Body of pancreas (tissue), 4 donors: ENCODE measurements around the gene COP1. TPM values are rescaled to one million over a fixed set of nuclear protein-coding genes. Genes with fewer than 3 reads are reported as not detected.

Source experiments
- ATAC-seq: fragments of 150-250 bp; one replicate; pipeline ENCODE4 v1.9.1; 2016
- DNase-seq, 4 donors: peaks; one replicate each; pipeline ENCODE4 v3.0.0-alpha.2; 2019
- H3K27ac ChIP-seq, 4 donors: fragments of 200-600 bp; sonication (generic); 1 replicate in 3 of 4; 2 replicates in 1 of 4; pipeline versions ENCODE4 v1.5.1 to v1.6.1; 2016 to 2019; ENCODE audit warnings: mild to moderate bottlenecking in 1 of 4, mixed read lengths in 1 of 4, moderate library complexity in 1 of 4
- H3K27me3 ChIP-seq, 2 donors: fragments of 200-600 bp; sonication (generic); one replicate each; pipeline ENCODE4 v1.6.0; 2016; ENCODE audit warnings: mild to moderate bottlenecking in 1 of 2
- H3K36me3 ChIP-seq, 2 donors: fragments of 200-600 bp; sonication (generic); replicated peaks in 1 of 2; 2 replicates each; pipeline ENCODE4 v1.5.1; 2016; ENCODE audit warnings: low read depth in 2 of 2; ENCODE audit not compliant: insufficient read depth in 1 of 2
- H3K4me1 ChIP-seq: fragments of 200-600 bp; sonication (generic); one replicate; pipeline ENCODE4 v1.6.0; 2016
- H3K4me3 ChIP-seq, 2 donors: fragments of 200-600 bp; sonication (generic); 1 replicate in 1 of 2; 2 replicates in 1 of 2; pipeline ENCODE4 v1.5.1; 2016 to 2019
- H3K9me3 ChIP-seq, 3 donors: fragments of 200-600 bp; sonication (generic); 1 replicate in 2 of 3; 2 replicates in 1 of 3; pipeline ENCODE4 v1.5.1; 2016
- CTCF ChIP-seq, 7 experiments: fragments of 450-650 bp in 4 of 7; fragments of 200-600 bp in 3 of 7; sonication (generic) in 3 of 7; IDR thresholded peaks; one replicate each; pipeline ENCODE4 v1.5.1; 2016 to 2019; ENCODE audit warnings: antibody characterized with exemption in 7 of 7
- POLR2A ChIP-seq, 3 donors: fragments of 450-650 bp; IDR thresholded peaks; one replicate each; pipeline ENCODE4 v1.6.1; 2016; ENCODE audit warnings: antibody characterized with exemption in 3 of 3, mild to moderate bottlenecking in 2 of 3
- WGBS, 2 donors: methylation state at CpG; one replicate each; pipeline ENCODE4 v1.1.5; 2017; 5-methylcytosine and 5-hydroxymethylcytosine counted together
- intact Hi-C: fragments of 100-400 bp; cut with DNase I; formaldehyde crosslinking; loops from one replicate; pipeline ENCODE4 v1.15.1; 2023
- total RNA-seq, 2 donors: library from RNA; depleted of rRNA; stranded (reverse); fragments of >200 nt; gene quantifications; one replicate each; pipeline ENCODE4 v1.1.0, GENCODE V29; 2016

The COP1 gene
- total RNA-seq, 2 donors from 2014 or later, result 36.6 to 45.8 TPM

GRCh38 chr1:175927944-175928343, 279.1 kb downstream of the COP1 start:
- no peak for DNase-seq
- intact Hi-C loops, result no loop called here
- H3K4me3 ChIP-seq, result no peak overlapping the region
- 88 to 95% methylated on average over 1 of the region's 1 CpG for WGBS, 2 donors
- H3K27ac ChIP-seq, result no peak overlapping the region
- H3K9me3 ChIP-seq, result no peaks in the 10 kb centered on the region
- H3K4me1 ChIP-seq, result no peaks in the 10 kb centered on the region
- no peaks in the 10 kb centered on the region for H3K36me3 ChIP-seq
- no peak for ATAC-seq
- TF ChIP-seq POLR2A (IDR thresholded peaks at IDR 0.05), result no peak
- no peak for TF ChIP-seq CTCF (IDR thresholded peaks at IDR 0.05)
- no peaks in the 10 kb centered on the region for H3K27me3 ChIP-seq

GRCh38 chr1:175922254-175922881, 284.7 kb downstream of the COP1 start:
- Histone ChIP-seq H3K27ac (no peak overlapping the region), H3K36me3 (no peaks in the 10 kb centered on the region), H3K4me3 (no peak overlapping the region), H3K27me3 (no peaks in the 10 kb centered on the region), H3K4me1 (no peaks in the 10 kb centered on the region), H3K9me3 (no peaks in the 10 kb centered on the region)
- ATAC-seq (no peak), DNase-seq (no peak)
- no peak for TF ChIP-seq CTCF (IDR thresholded peaks at IDR 0.05)
- no peak for TF ChIP-seq POLR2A (IDR thresholded peaks at IDR 0.05)
- intact Hi-C loops, result no loop called here
- WGBS, 2 donors, result 72 to 75% methylated on average over 3 of the region's 3 CpGs

GRCh38 chr1:175920381-175920780, 286.7 kb downstream of the COP1 start:
- intact Hi-C loops, result no loop called here
- TF ChIP-seq CTCF (IDR thresholded peaks at IDR 0.05), result no peak
- no peak for TF ChIP-seq POLR2A (IDR thresholded peaks at IDR 0.05)
- WGBS, 2 donors, result 71 to 86% methylated on average over 4 of the region's 4 CpGs

GRCh38 chr1:175919001-175919400, 288.1 kb downstream of the COP1 start:
- ATAC-seq (no peak), DNase-seq (no peak)
- Histone ChIP-seq H3K4me1 (no peaks in the 10 kb centered on the region), H3K27ac (no peak overlapping the region), H3K9me3 (no peaks in the 10 kb centered on the region), H3K4me3 (no peak overlapping the region), H3K27me3 (no peaks in the 10 kb centered on the region), H3K36me3 (no peaks in the 10 kb centered on the region)
- intact Hi-C loops, result no loop called here
- 84 to 89% methylated on average over 1 of the region's 1 CpG for WGBS, 2 donors
- TF ChIP-seq POLR2A (IDR thresholded peaks at IDR 0.05), result no peak
- no peak for TF ChIP-seq CTCF (IDR thresholded peaks at IDR 0.05)

More at GRCh38 chr1:175920381-175920780, 286.7 kb downstream of the COP1 start:
- H3K27me3 ChIP-seq, result no peaks in the 10 kb centered on the region
- H3K4me3 ChIP-seq, result no peak overlapping the region
- ATAC-seq (no peak), DNase-seq (no peak)
- H3K9me3 ChIP-seq, result no peaks in the 10 kb centered on the region
- no peaks in the 10 kb centered on the region for H3K4me1 ChIP-seq
- H3K36me3 ChIP-seq, result no peaks in the 10 kb centered on the region
- no peak overlapping the region for H3K27ac ChIP-seq

- TF ChIP-seq POLR2A (IDR thresholded peaks at IDR 0.05) (no peak), CTCF (IDR thresholded peaks at IDR 0.05) (no peak)
- intact Hi-C loops, result no loop called here
- Histone ChIP-seq H3K27ac (no peak overlapping the region), H3K4me3 (no peak overlapping the region), H3K9me3 (peaks cover 0 to 2% (median 0%) of the 10 kb centered on the region in 3 donors), H3K36me3 (no peaks in the 10 kb centered on the region), H3K27me3 (no peaks in the 10 kb centered on the region), H3K4me1 (no peaks in the 10 kb centered on the region)
- DNase-seq (no peak), ATAC-seq (no peak)
- WGBS, 2 donors, result 84 to 90% methylated on average over 2 of the region's 2 CpGs
These were observed 288.7 kb downstream of the COP1 start for GRCh38 chr1:175918364-175918801.
